PFSK-1 (cell line): ENCODE data around the gene PTCH2.
A peak's percentile ranks its signal among the peaks of the same experiment; 100 is the strongest.

Source experiments
- FOXP2 ChIP-seq: optimal IDR thresholded peaks from 2 replicates; pipeline ENCODE3; 2011; ENCODE audit warnings: borderline replicate concordance, control low read depth, inconsistent platforms; ENCODE audit not compliant: insufficient read depth; ENCODE audit errors: extremely low read length, extremely low read depth
- POLR2AphosphoS5 ChIP-seq: IDR thresholded peaks from 2 replicates; pipeline ENCODE4 v1.6.1; 2012; ENCODE audit warnings: low read depth, mild to moderate bottlenecking, control low read depth, low read length, moderate library complexity
- TAF1 ChIP-seq: IDR thresholded peaks from 2 replicates; pipeline ENCODE4 v1.6.1; 2012; ENCODE audit warnings: low read length, control low read depth, borderline replicate concordance; ENCODE audit not compliant: insufficient read depth

DNA sequence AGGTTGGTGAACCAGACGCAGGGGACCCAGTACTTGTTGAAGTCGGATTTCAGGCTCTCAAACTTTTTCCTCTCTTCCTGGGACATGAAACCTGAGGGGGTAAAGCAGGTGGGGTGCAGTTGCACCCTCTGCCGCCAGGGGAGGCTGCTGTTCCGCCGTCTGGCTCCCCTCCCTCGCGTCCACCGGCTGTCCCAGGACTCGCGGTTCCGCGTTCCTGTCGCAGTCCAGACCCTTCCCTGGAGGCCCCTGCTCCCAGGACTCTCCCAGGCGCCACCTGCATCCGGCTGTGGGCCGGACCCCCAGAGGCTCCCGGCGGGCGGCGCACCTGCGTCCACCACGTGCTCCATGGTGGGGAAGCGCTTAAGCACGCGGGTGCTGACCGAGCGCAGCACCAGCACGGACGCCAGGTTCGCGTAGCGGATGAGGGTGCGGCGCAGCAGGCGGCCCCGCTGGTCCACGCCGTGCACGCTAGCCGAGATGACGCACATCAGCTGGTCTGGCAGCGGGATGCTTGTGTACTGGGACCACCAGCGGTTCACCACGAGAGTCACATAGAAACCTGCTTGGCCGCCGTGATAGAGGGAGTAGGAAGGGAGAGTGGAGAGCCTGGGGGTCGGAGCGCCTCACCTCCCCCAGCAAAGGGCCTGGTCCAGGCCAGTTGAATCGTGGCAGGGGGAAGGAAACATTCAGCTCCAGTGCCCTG, 56.8 kb downstream of the PTCH2 start:
- no peak for TF ChIP-seq POLR2AphosphoS5
- no peak for TF ChIP-seq TAF1
- TF ChIP-seq FOXP2, result peak; percentile 26
